A549 (cell line): Measurements from ENCODE around the gene PKN3. TPM values are rescaled to one million over a fixed set of nuclear protein-coding genes. Genes with fewer than 3 reads are reported as not detected.

Experiments used
- ATOH8 ChIP-seq: fragments of 250-450 bp; sonication (Bioruptor Pico); IDR thresholded peaks from 2 replicates; pipeline ENCODE4 v1.5.0; 2020; ENCODE audit warnings: low read depth, mild to moderate bottlenecking, moderate library complexity
- CBX2 ChIP-seq: fragments of 200-600 bp; sonication (generic); IDR thresholded peaks from 2 replicates; pipeline ENCODE4 v1.6.1; 2016; ENCODE audit warnings: low read depth, mild to moderate bottlenecking, borderline replicate concordance
- CBX8 ChIP-seq: fragments of 200-600 bp; sonication (generic); IDR thresholded peaks from 2 replicates; pipeline ENCODE4 v1.6.1; 2016
- CEBPB ChIP-seq, 2 experiments: fragments of >200 bp in 1 of 2; sonication (Bioruptor Twin) in 1 of 2; formaldehyde crosslinking in 1 of 2; IDR thresholded peaks; 2 replicates each; pipeline ENCODE4 v1.6.1; 2012 to 2016
- CHD2 ChIP-seq: fragments of 150-350 bp; IDR thresholded peaks from 2 replicates; pipeline ENCODE4 v1.6.1; 2014; ENCODE audit warnings: low read length; ENCODE audit not compliant: partially characterized antibody
- CHD4 ChIP-seq: fragments of 200-600 bp; sonication (generic); IDR thresholded peaks from 2 replicates; pipeline ENCODE4 v1.6.1; 2016; ENCODE audit warnings: antibody characterized with exemption, mild to moderate bottlenecking, borderline replicate concordance
- CTCF ChIP-seq: fragments of >200 bp; sonication (Bioruptor Twin); formaldehyde crosslinking; IDR thresholded peaks from 3 replicates; pipeline ENCODE4 v1.5.1; 2016
- EHMT2 ChIP-seq: fragments of 200-600 bp; sonication (generic); IDR thresholded peaks from 2 replicates; pipeline ENCODE4 v1.6.1; 2016; ENCODE audit warnings: antibody characterized with exemption, low read depth, mild to moderate bottlenecking, moderate library complexity
- FOSB ChIP-seq: fragments of 250-450 bp; sonication (Bioruptor Pico); IDR thresholded peaks from 2 replicates; pipeline ENCODE4 v1.5.0; 2020; ENCODE audit warnings: mild to moderate bottlenecking, moderate library complexity
- FOXS1 ChIP-seq: fragments of 250-450 bp; sonication (Bioruptor Pico); IDR thresholded peaks from 2 replicates; pipeline ENCODE4 v1.5.0; 2020; ENCODE audit warnings: mild to moderate bottlenecking, moderate library complexity
- GATA3 ChIP-seq: IDR thresholded peaks from 2 replicates; pipeline ENCODE4 v1.6.1; 2012; ENCODE audit warnings: borderline replicate concordance
- HDAC2 ChIP-seq: fragments of 200-600 bp; sonication (generic); IDR thresholded peaks from 2 replicates; pipeline ENCODE4 v1.6.1; 2016
- HEYL ChIP-seq: fragments of 250-450 bp; sonication (Bioruptor Pico); IDR thresholded peaks from 2 replicates; pipeline ENCODE4 v1.8.0; 2021; ENCODE audit warnings: mild to moderate bottlenecking, moderate library complexity
- HOXB13 ChIP-seq: fragments of 250-450 bp; sonication (Bioruptor Pico); IDR thresholded peaks from 2 replicates; pipeline ENCODE4 v1.5.0; 2020; ENCODE audit warnings: low read depth, mild to moderate bottlenecking, moderate library complexity
- HOXB5 ChIP-seq: fragments of 250-450 bp; sonication (Bioruptor Pico); IDR thresholded peaks from 2 replicates; pipeline ENCODE4 v1.5.0; 2020; ENCODE audit warnings: mild to moderate bottlenecking, moderate library complexity
- KDM1A ChIP-seq: fragments of 200-600 bp; sonication (generic); IDR thresholded peaks from 2 replicates; pipeline ENCODE4 v1.6.1; 2016; ENCODE audit warnings: low read depth, mild to moderate bottlenecking
- MAX ChIP-seq: IDR thresholded peaks from 2 replicates; pipeline ENCODE4 v1.6.1; 2012
- MAZ ChIP-seq: fragments of 150-350 bp; IDR thresholded peaks from 2 replicates; pipeline ENCODE4 v1.6.1; 2014; ENCODE audit warnings: antibody characterized with exemption, low read depth, low read length, borderline replicate concordance
- MYC ChIP-seq: IDR thresholded peaks from 2 replicates; pipeline ENCODE4 v1.6.1; 2012; ENCODE audit warnings: mild to moderate bottlenecking, inconsistent platforms, low read length, improper control_type of control experiment, borderline replicate concordance
- NR3C1 ChIP-seq: fragments of >200 bp; sonication (Bioruptor Twin); formaldehyde crosslinking; IDR thresholded peaks from 3 replicates; pipeline ENCODE4 v1.6.1; 2017
- PHF8 ChIP-seq: fragments of 200-600 bp; sonication (generic); IDR thresholded peaks from 2 replicates; pipeline ENCODE4 v1.6.1; 2016; ENCODE audit warnings: low read depth, mild to moderate bottlenecking, antibody characterized with exemption, moderate library complexity, borderline replicate concordance
- POLR2AphosphoS2 ChIP-seq: conservative IDR thresholded peaks from 2 replicates; pipeline ENCODE4 v1.6.1; 2012; ENCODE audit warnings: low read length, improper control_type of control experiment, inconsistent platforms
- RAD21 ChIP-seq, 2 experiments: fragments of >200 bp in 1 of 2; sonication (Bioruptor Twin) in 1 of 2; formaldehyde crosslinking in 1 of 2; IDR thresholded peaks in 1 of 2; conservative IDR thresholded peaks in 1 of 2; 2 replicates in 1 of 2; 3 replicates in 1 of 2; pipeline ENCODE4 v1.6.1; 2012 to 2018; ENCODE audit warnings: inconsistent platforms in 1 of 2
- RARB ChIP-seq: fragments of 250-450 bp; sonication (Bioruptor Pico); IDR thresholded peaks from 2 replicates; pipeline ENCODE4 v1.8.0; 2021; ENCODE audit warnings: mild to moderate bottlenecking, moderate library complexity
- RCOR1 ChIP-seq: fragments of 150-350 bp; IDR thresholded peaks from 2 replicates; pipeline ENCODE4 v1.6.1; 2014; ENCODE audit warnings: antibody characterized with exemption, low read length, low read depth
- REST ChIP-seq: fragments of 200-600 bp; sonication (generic); IDR thresholded peaks from 2 replicates; pipeline ENCODE4 v1.6.1; 2016; ENCODE audit warnings: antibody characterized with exemption, mild to moderate bottlenecking, moderate library complexity
- RFX5 ChIP-seq: fragments of 450-650 bp; IDR thresholded peaks from 2 replicates; pipeline ENCODE4 v1.7.1; 2014; ENCODE audit warnings: antibody characterized with exemption, mild to moderate bottlenecking, moderate library complexity
- TFCP2L1 ChIP-seq: fragments of 250-450 bp; sonication (Bioruptor Pico); IDR thresholded peaks from 2 replicates; pipeline ENCODE4 v1.5.0; 2021; ENCODE audit warnings: mild to moderate bottlenecking
- USF2 ChIP-seq: fragments of 450-650 bp; IDR thresholded peaks from 2 replicates; pipeline ENCODE4 v1.6.1; 2014; ENCODE audit warnings: antibody characterized with exemption
- ZC3H11A ChIP-seq: fragments of 450-650 bp; IDR thresholded peaks from 2 replicates; pipeline ENCODE4 v1.6.1; 2014; ENCODE audit warnings: antibody characterized with exemption, mild to moderate bottlenecking
- polyA plus RNA-seq, 4 experiments: library from polyadenylated mRNA; depleted of rRNA in 3 of 4; stranded (reverse); fragments of >200 nt; fragmentation: RNase III in 1 of 4; extraction: RNeasy Plus Mini Kit Qiagen cat#74134 plus additional on column Dnase treatment in 1 of 4; gene quantifications; 2 replicates in 3 of 4; 3 replicates in 1 of 4; pipeline ENCODE4 v1.2.3, GENCODE V29; 2011 to 2017
- TF ChIP-seq, protein P1 (sequence below): fragments of >200 bp; sonication (Bioruptor Twin); formaldehyde crosslinking; IDR thresholded peaks from 2 replicates; pipeline ENCODE4 v1.6.1; 2016
- TF ChIP-seq, protein P2 (sequence below): fragments of 250-450 bp; sonication (Bioruptor Pico); IDR thresholded peaks from 2 replicates; pipeline ENCODE4 v1.5.0; 2021; ENCODE audit warnings: mild to moderate bottlenecking, moderate library complexity, borderline replicate concordance

PKN3 gene
- polyA plus RNA-seq, 2 of the 4 experiments (the other 2 are of a cell fraction): 9.0 to 14.1 TPM

GRCh38 chr9:128656416-128657343 lies 45.6 kb upstream of the PKN3 start, which contains the start of gene DYNC2I2 (continued):
- TF ChIP-seq USF2: no peak
- no peak for TF ChIP-seq NR3C1
- no peak for TF ChIP-seq CBX2
- TF ChIP-seq FOSB (CRISPR knock-in tag): no peak
- TF ChIP-seq CTCF: no peak
- peak; percentile 64; the same call in 1 of the 2 replicates for TF ChIP-seq TFCP2L1 (CRISPR knock-in tag)
- TF ChIP-seq CEBPB (IDR thresholded peaks at IDR 0.05): no peak
- no peak for TF ChIP-seq EHMT2
- no peak for TF ChIP-seq POLR2AphosphoS2
- no peak for TF ChIP-seq RCOR1
- no peak for TF ChIP-seq REST
- TF ChIP-seq, protein P1, sequence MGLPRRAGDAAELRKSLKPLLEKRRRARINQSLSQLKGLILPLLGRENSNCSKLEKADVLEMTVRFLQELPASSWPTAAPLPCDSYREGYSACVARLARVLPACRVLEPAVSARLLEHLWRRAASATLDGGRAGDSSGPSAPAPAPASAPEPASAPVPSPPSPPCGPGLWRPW: no peak
- no peak for TF ChIP-seq FOXS1 (CRISPR knock-in tag)
- TF ChIP-seq RARB (CRISPR knock-in tag): peak; percentile 57; the same call in 1 of the 2 replicates
- TF ChIP-seq CHD2: no peak
- peak; percentile 80 for TF ChIP-seq MYC
- peak; percentile 93 for TF ChIP-seq MAX
- TF ChIP-seq MAZ: no peak
- 0 out of 2 replicates have a peak, but pooled peaks have one; percentile 44 for TF ChIP-seq ATOH8 (CRISPR knock-in tag)
- TF ChIP-seq CBX8: no peak
- TF ChIP-seq HDAC2: no peak
- no peak for TF ChIP-seq PHF8
- TF ChIP-seq KDM1A: no peak
- no peak; a peak in 1 of 5 replicates for TF ChIP-seq RAD21 (conservative IDR thresholded peaks at IDR 0.05 in 1 of 2, IDR thresholded peaks at IDR 0.05 in 1 of 2)
- no peak; the same call in 1 of the 2 replicates for TF ChIP-seq GATA3
- 0 out of 2 replicates have a peak, but pooled peaks have one; percentile 55 for TF ChIP-seq HOXB5 (CRISPR knock-in tag)
- no peak for TF ChIP-seq ZC3H11A
- 0 out of 2 replicates have a peak, but pooled peaks have one; percentile 27 for TF ChIP-seq RFX5
- TF ChIP-seq HOXB13 (CRISPR knock-in tag): peak; percentile 85
- no peak for TF ChIP-seq HEYL (CRISPR knock-in tag)
- TF ChIP-seq, protein P2, sequence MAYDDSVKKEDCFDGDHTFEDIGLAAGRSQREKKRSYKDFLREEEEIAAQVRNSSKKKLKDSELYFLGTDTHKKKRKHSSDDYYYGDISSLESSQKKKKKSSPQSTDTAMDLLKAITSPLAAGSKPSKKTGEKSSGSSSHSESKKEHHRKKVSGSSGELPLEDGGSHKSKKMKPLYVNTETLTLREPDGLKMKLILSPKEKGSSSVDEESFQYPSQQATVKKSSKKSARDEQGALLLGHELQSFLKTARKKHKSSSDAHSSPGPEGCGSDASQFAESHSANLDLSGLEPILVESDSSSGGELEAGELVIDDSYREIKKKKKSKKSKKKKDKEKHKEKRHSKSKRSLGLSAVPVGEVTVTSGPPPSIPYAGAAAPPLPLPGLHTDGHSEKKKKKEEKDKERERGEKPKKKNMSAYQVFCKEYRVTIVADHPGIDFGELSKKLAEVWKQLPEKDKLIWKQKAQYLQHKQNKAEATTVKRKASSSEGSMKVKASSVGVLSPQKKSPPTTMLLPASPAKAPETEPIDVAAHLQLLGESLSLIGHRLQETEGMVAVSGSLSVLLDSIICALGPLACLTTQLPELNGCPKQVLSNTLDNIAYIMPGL: no peak
- TF ChIP-seq CHD4: no peak
